Endothelial cell (in vitro differentiated cells): ENCODE measurements around the gene DCDC2C. TPM values are rescaled to one million over a fixed set of nuclear protein-coding genes. Genes with fewer than 3 reads are reported as not detected.
A peak's percentile ranks its signal among the peaks of the same experiment; 100 is the strongest.

Experiments used
- DNase-seq: peaks from one replicate; pipeline ENCODE4 v3.0.0; 2021; ENCODE audit warnings: low spot score
- H3K27ac Mint-ChIP-seq: one replicate; pipeline ENCODE4 v1.8.0; 2021; ENCODE audit warnings: mixed read lengths, inconsistent platforms; ENCODE audit not compliant: unreplicated experiment
- H3K27me3 Mint-ChIP-seq: one replicate; pipeline ENCODE4 v1.8.0; 2021; ENCODE audit warnings: mild to moderate bottlenecking, moderate library complexity, mixed read lengths, inconsistent platforms; ENCODE audit not compliant: unreplicated experiment
- H3K36me3 Mint-ChIP-seq: one replicate; pipeline ENCODE4 v1.8.0; 2021; ENCODE audit warnings: mild to moderate bottlenecking, low read depth, mixed read lengths, inconsistent platforms; ENCODE audit not compliant: unreplicated experiment
- H3K4me1 Mint-ChIP-seq: one replicate; pipeline ENCODE4 v1.8.0; 2021; ENCODE audit warnings: mild to moderate bottlenecking, mixed read lengths, inconsistent platforms; ENCODE audit not compliant: unreplicated experiment
- H3K4me3 Mint-ChIP-seq: one replicate; pipeline ENCODE4 v1.8.0; 2021; ENCODE audit warnings: mild to moderate bottlenecking, mixed read lengths, inconsistent platforms; ENCODE audit not compliant: unreplicated experiment
- H3K9me3 Mint-ChIP-seq: one replicate; pipeline ENCODE4 v1.8.0; 2021; ENCODE audit warnings: mixed read lengths, inconsistent platforms; ENCODE audit not compliant: unreplicated experiment
- CTCF ChIP-seq: fragments of 200-600 bp; sonication (generic); IDR thresholded peaks from one replicate; pipeline ENCODE4 v1.5.0; 2021; ENCODE audit warnings: antibody characterized with exemption; ENCODE audit not compliant: unreplicated experiment
- total RNA-seq: library from RNA; stranded (reverse); fragmentation: NEBNext Ultra II Directional; extraction: Animal tissue kit (Norgen Biotek cat#: 25700); gene quantifications from one replicate; pipeline ENCODE4 v1.2.1, GENCODE V29; 2021; ENCODE audit not compliant: unreplicated experiment

Gene DCDC2C
- total RNA-seq, 1 donor from 2014 or later, result not detected

DNA sequence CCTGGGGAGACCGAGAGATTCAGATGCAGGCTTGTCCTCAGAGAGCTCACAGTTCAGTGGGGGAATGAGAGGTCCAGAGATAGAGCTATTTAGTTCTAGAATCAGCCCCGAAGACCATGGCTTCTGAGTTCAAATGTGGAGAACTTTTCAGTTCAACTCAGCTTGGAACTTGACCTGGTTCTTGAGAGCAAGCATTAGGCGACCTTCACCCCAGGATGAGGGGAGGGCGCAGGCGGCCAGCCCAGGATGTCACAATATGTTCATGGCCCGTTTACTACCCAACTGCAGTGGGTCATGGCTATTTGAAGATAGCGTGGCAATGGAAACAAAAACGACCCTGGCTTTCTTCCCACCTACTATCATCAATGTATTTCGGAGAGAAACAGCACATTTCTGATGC, 33.8 kb downstream of the DCDC2C start:
- Mint-ChIP-seq H3K27ac (no peak overlapping the region), H3K9me3 (no peaks in the 10 kb centered on the region), H3K4me3 (no peak overlapping the region), H3K36me3 (no peaks in the 10 kb centered on the region), H3K27me3 (no peaks in the 10 kb centered on the region), H3K4me1 (no peaks in the 10 kb centered on the region)
- no peak for DNase-seq
- TF ChIP-seq CTCF, result no peak

- Mint-ChIP-seq H3K4me3 (no peak overlapping the region), H3K36me3 (no peaks in the 10 kb centered on the region), H3K9me3 (no peaks in the 10 kb centered on the region), H3K4me1 (no peaks in the 10 kb centered on the region), H3K27ac (no peak overlapping the region), H3K27me3 (no peaks in the 10 kb centered on the region)
- no peak for TF ChIP-seq CTCF
- DNase-seq, result peak; percentile 45
Observed at GRCh38 chr2:3738454-3738853, 35.1 kb downstream of the DCDC2C start.

GRCh38 chr2:3739313-3739712, 35.9 kb downstream of the DCDC2C start:
- Mint-ChIP-seq H3K4me1 (no peaks in the 10 kb centered on the region), H3K9me3 (peaks cover 5% of the 10 kb centered on the region), H3K36me3 (peaks cover 3% of the 10 kb centered on the region)

DNA sequence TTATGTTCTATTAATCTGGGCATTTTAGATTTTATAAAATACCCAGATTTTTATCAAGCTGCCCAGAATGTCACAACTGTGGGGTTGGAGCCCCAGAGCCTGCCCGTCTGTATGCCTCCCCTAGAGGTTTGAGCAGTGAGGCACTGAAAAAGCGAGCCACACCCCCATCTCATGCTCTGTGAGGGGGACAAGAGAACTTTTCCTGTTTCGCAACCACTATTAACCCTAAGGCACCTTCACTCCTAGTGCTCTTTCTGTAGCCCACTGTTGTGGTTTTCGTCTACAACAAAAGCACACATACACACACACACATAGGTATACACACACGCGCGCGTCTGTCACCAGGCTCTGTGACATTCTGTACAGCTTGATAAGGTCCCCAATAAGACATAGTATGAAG, 38.0 kb downstream of the DCDC2C start:
- Mint-ChIP-seq H3K9me3 (peaks cover 8% of the 10 kb centered on the region), H3K36me3 (peaks cover 3% of the 10 kb centered on the region)

More at GRCh38 chr2:3739313-3739712, 35.9 kb downstream of the DCDC2C start:
- no peak overlapping the region for H3K27ac Mint-ChIP-seq
- no peak for DNase-seq
- H3K4me3 Mint-ChIP-seq, result no peak overlapping the region
- H3K27me3 Mint-ChIP-seq, result peaks cover 2% of the 10 kb centered on the region
- no peak for TF ChIP-seq CTCF

More for the DNA sequence above, 38.0 kb downstream of the DCDC2C start:
- H3K4me3 Mint-ChIP-seq, result no peak overlapping the region
- DNase-seq, result no peak
- no peak for TF ChIP-seq CTCF
- no peaks in the 10 kb centered on the region for H3K4me1 Mint-ChIP-seq
- no peak overlapping the region for H3K27ac Mint-ChIP-seq
- peaks cover 3% of the 10 kb centered on the region for H3K27me3 Mint-ChIP-seq
